ENCODE results near the gene ALG1.
"Not testable (repeated sequence)": the region's sequence is repeated elsewhere in the genome, so short reads cannot be mapped to it uniquely, and the experiment has no call there.

The ALG1 gene

DNA sequence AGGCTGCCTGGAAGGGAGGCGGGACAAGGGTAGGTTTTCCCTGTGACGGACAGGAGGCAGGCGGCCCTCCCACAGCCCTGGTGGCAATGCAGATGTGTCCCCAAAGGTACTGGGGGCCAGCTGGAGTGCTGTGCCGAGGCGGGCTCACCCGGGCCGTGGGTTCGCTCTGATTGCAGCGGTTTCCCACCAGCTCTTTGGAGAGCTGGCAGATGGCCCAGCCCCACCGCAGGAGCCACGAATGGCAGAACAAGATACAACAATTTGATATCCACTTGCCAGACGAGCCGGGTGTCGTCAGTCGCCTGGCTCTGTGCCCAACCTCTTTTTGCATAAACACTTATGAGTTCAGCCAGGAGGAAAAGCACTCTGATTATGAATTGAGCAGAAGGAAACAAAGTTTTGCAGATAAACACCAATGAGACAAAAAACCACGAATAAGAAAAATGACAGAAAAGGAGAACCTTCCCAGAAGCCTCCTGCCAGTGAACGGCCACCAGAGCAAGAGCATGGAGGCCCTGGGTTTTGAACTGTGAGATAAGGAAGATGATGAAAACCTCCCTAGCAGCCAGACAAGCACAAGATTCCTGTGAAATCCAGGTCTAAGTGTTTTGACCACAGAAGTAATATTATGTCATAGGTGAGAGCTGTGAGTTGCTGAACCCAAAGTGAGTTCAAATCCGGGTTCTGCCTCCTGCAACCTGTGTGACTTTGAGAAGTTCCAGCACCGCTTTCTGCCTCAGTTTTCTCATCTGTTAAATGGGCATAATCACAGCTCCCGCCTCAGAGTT, 45.9 kb downstream of the ALG1 start:
- not testable (repeated sequence) for H3K27ac ChIP-seq (replicated peaks); H3K4me3 ChIP-seq (replicated peaks; ENCODE audit: insufficient read depth, low read length); H3K27me3 ChIP-seq (ENCODE audit: insufficient read depth, poor library complexity, severe bottlenecking)
- peak in 1 of 2 experiments; percentile 64 for DNase-seq (ENCODE audit: low read depth in 1 of 2, low spot score in 1 of 2)
- peak; percentile 85; the same call in 1 of the 2 replicates for TF ChIP-seq POLR2AphosphoS5 (IDR thresholded peaks at IDR 0.05; ENCODE audit: low read depth)

GRCh38 chr16:5131467-5132004, 59.9 kb downstream of the ALG1 start:
- not testable (repeated sequence) for DNase-seq (ENCODE audit: low read depth in 1 of 2, low spot score in 1 of 2); H3K27me3 ChIP-seq (ENCODE audit: insufficient read depth, poor library complexity, severe bottlenecking); H3K4me3 ChIP-seq (replicated peaks; ENCODE audit: insufficient read depth, low read length); H3K27ac ChIP-seq (replicated peaks)

DNA sequence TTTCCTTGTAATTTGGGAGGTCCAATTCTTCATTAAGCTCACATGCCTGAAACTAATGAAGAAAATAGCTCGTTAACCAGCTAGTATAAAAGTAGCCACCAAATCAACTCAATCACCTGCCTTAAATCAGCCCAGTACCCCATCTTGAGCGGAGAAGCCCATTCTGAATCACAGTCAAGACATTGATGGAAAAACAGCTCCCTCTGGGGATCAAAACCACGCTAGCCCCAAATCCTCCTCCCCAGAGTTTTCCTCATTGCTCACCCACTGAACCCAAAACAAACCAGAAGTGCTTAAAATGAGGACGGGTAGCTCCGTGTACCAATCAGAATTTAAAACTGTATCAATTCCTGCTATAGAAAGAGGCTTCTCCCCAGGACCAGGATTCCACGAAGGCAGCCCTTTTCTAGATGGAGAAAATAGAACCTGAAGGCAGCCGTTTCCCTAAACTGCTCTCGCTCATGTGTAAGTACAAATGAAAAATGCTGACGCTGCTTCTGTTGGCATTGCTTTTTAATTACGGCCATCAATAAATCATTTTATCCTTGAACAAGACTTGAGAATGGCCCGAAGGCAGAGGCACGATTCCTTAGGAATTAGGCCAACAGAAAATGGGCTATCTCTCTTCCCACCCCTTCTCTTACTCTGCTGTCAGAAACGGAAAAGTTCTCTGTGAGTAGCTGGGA, 61.4 kb downstream of the ALG1 start:
- DNase-seq (ENCODE audit: low read depth in 1 of 2, low spot score in 1 of 2); H3K27ac ChIP-seq (replicated peaks); H3K4me3 ChIP-seq (replicated peaks; ENCODE audit: insufficient read depth, low read length); H3K27me3 ChIP-seq (ENCODE audit: insufficient read depth, poor library complexity, severe bottlenecking): not testable (repeated sequence)

GRCh38 chr16:5134739-5135452, 63.3 kb downstream of the ALG1 start:
- H3K4me3 ChIP-seq (replicated peaks; ENCODE audit: insufficient read depth, low read length); H3K27me3 ChIP-seq (ENCODE audit: insufficient read depth, poor library complexity, severe bottlenecking); DNase-seq (ENCODE audit: low read depth in 1 of 2, low spot score in 1 of 2); H3K27ac ChIP-seq (replicated peaks): not testable (repeated sequence)

All from HL-60 (cell line).